ENCODE results near the gene DPH2. TPM values are rescaled to one million over a fixed set of nuclear protein-coding genes. Genes with fewer than 3 reads are reported as not detected.

DPH2 gene
- total and polyA plus RNA-seq, 9 donors = 7.2 to 27.0 (median 15.5) TPM

GRCh38 chr1:43933386-43934100 is 36.3 kb upstream of the DPH2 start, which contains the start of gene ARTN:
TSS of gene ARTN (plus strand) at chr1:43933801. CDS start at chr1:43935657, 1,856 bp downstream.
- Histone ChIP-seq H3K9me3 (no peaks in the 10 kb centered on the region), H3K36me3 (no peaks in the 10 kb centered on the region), H3K4me1 (ENCODE audit: insufficient read depth) (peaks cover 4% of the 10 kb centered on the region), H3K27ac (no peak within 1 kb of the TSS), H3K27me3 (no peaks in the 10 kb centered on the region), H3K4me3 (peak within 1 kb of the TSS; percentile 21)
- no peak for TF ChIP-seq POLR2A (IDR thresholded peaks at IDR 0.05)
- TF ChIP-seq CTCF (IDR thresholded peaks at IDR 0.05) = no peak
- TF ChIP-seq EP300 (IDR thresholded peaks at IDR 0.05) = no peak
- DNase-seq = peak in 2 of 5 donors; percentile 22 to 37
- intact Hi-C loops (cut with DNase I) = loop anchor here (1.0 to 10.0 kb wide), 6 partner anchors 166 to 709 kb away; partner anchors contain the start of gene PTPRF (in 1 of the 4)
- WGBS, 3 donors = 1 to 2% (median 2%) methylated on average over 41 to 42 of the region's 42 CpGs

- no peak for TF ChIP-seq EP300 (IDR thresholded peaks at IDR 0.05)
- TF ChIP-seq CTCF (IDR thresholded peaks at IDR 0.05) = peak; percentile 74 to 81 (median 79)
- no peak overlapping the region for H3K4me3 ChIP-seq
- H3K36me3 ChIP-seq = no peaks in the 10 kb centered on the region
- DNase-seq = peak; percentile 34 to 74 (median 64)
- H3K4me1 ChIP-seq (ENCODE audit: insufficient read depth) = peaks cover 4% of the 10 kb centered on the region
- no peak overlapping the region for H3K27ac ChIP-seq
- H3K9me3 ChIP-seq = no peaks in the 10 kb centered on the region
- H3K27me3 ChIP-seq = no peaks in the 10 kb centered on the region
- WGBS, 3 donors = 24 to 30% (median 28%) methylated on average over 13 of the region's 13 CpGs
- intact Hi-C loops (cut with DNase I) = loop anchor here (2.0 to 10.0 kb wide), 5 partner anchors 167 to 710 kb away; partner anchors contain the start of gene PTPRF (in 1 of the 4)
These were observed 35.5 kb upstream of the DPH2 start for GRCh38 chr1:43934101-43934985.

- Histone ChIP-seq H3K36me3 (no peaks in the 10 kb centered on the region), H3K27ac (no peak overlapping the region), H3K27me3 (no peaks in the 10 kb centered on the region), H3K9me3 (no peaks in the 10 kb centered on the region), H3K4me3 (no peak overlapping the region), H3K4me1 (ENCODE audit: insufficient read depth) (peaks cover 4% of the 10 kb centered on the region)
- intact Hi-C loops (cut with DNase I) = loop anchor here (2.0 to 10.0 kb wide), 5 partner anchors 168 to 710 kb away; partner anchors contain the start of gene PTPRF (in 1 of the 4)
- 37 to 51% (median 38%) methylated on average over 5 of the region's 5 CpGs for WGBS, 3 donors
- DNase-seq = no peak
- TF ChIP-seq CTCF (IDR thresholded peaks at IDR 0.05) (no peak), POLR2A (IDR thresholded peaks at IDR 0.05) (no peak), EP300 (IDR thresholded peaks at IDR 0.05) (no peak)
These were observed 34.9 kb upstream of the DPH2 start for GRCh38 chr1:43934986-43935324.

- Histone ChIP-seq H3K27me3 (no peaks in the 10 kb centered on the region), H3K4me3 (peak overlapping the region; percentile 39), H3K36me3 (no peaks in the 10 kb centered on the region), H3K27ac (no peak overlapping the region), H3K9me3 (no peaks in the 10 kb centered on the region), H3K4me1 (ENCODE audit: insufficient read depth) (peaks cover 4% of the 10 kb centered on the region)
- intact Hi-C loops (cut with DNase I) = loop anchor here (2.0 to 10.0 kb wide), 4 partner anchors 173 to 711 kb away; partner anchors contain the start of gene PTPRF (in 1 of the 4)
- peak in 1 of 5 donors; percentile 40 for DNase-seq
- WGBS, 3 donors = 8 to 33% (median 21%) methylated on average over 11 to 48 of the region's 48 CpGs
- no peak for TF ChIP-seq POLR2A (IDR thresholded peaks at IDR 0.05)
- TF ChIP-seq EP300 (IDR thresholded peaks at IDR 0.05) = no peak
- TF ChIP-seq CTCF (IDR thresholded peaks at IDR 0.05) = no peak
These were observed 33.9 kb upstream of the DPH2 start for GRCh38 chr1:43935711-43936427.
